CD4-positive, alpha-beta T cell treated with Interferon alpha-2 for 1 hour (primary cell): Measurements from ENCODE around the gene LTB.

Experiments
- DNase-seq, 2 donors: peaks; one replicate each; pipeline ENCODE4 v3.0.0-alpha.2; 2020 to 2022

Gene LTB

DNA sequence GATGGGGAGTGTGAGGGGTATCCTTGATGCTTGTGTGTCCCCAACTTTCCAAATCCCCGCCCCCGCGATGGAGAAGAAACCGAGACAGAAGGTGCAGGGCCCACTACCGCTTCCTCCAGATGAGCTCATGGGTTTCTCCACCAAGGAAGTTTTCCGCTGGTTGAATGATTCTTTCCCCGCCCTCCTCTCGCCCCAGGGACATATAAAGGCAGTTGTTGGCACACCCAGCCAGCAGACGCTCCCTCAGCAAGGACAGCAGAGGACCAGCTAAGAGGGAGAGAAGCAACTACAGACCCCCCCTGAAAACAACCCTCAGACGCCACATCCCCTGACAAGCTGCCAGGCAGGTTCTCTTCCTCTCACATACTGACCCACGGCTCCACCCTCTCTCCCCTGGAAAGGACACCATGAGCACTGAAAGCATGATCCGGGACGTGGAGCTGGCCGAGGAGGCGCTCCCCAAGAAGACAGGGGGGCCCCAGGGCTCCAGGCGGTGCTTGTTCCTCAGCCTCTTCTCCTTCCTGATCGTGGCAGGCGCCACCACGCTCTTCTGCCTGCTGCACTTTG lies 6.8 kb downstream of the LTB start, which contains the start of gene TNF:
Gene TNF, plus strand, starts transcription at position 231 of the 567 bp plus-strand sequence. Its CDS starts 177 bp downstream, at position 408.
- DNase-seq = peak; percentile 88 to 94

- DNase-seq = no peak
These were observed 7.8 kb downstream of the LTB start for GRCh38 chr6:31574106-31575061.

GRCh38 chr6:31573239-31574105 lies 8.8 kb downstream of the LTB start:
- no peak for DNase-seq

DNA sequence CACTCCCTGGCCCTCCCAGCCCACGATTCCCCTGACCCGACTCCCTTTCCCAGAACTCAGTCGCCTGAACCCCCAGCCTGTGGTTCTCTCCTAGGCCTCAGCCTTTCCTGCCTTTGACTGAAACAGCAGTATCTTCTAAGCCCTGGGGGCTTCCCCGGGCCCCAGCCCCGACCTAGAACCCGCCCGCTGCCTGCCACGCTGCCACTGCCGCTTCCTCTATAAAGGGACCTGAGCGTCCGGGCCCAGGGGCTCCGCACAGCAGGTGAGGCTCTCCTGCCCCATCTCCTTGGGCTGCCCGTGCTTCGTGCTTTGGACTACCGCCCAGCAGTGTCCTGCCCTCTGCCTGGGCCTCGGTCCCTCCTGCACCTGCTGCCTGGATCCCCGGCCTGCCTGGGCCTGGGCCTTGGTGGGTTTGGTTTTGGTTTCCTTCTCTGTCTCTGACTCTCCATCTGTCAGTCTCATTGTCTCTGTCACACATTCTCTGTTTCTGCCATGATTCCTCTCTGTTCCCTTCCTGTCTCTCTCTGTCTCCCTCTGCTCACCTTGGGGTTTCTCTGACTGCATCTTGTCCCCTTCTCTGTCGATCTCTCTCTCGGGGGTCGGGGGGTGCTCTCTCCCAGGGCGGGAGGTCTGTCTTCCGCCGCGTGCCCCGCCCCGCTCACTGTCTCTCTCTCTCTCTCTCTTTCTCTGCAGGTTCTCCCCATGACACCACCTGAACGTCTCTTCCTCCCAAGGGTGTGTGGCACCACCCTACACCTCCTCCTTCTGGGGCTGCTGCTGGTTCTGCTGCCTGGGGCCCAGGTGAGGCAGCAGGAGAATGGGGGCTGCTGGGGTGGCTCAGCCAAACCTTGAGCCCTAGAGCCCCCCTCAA lies 9.9 kb downstream of the LTB start, which contains the start of gene LTA:
Gene LTA, plus strand, starts transcription at position 249 of the 871 bp plus-strand sequence. Its CDS starts 454 bp downstream, at position 703.
- peak; percentile 78 to 89 for DNase-seq

- no peak for DNase-seq
These were observed 12.2 kb downstream of the LTB start for GRCh38 chr6:31569861-31570536.

DNA sequence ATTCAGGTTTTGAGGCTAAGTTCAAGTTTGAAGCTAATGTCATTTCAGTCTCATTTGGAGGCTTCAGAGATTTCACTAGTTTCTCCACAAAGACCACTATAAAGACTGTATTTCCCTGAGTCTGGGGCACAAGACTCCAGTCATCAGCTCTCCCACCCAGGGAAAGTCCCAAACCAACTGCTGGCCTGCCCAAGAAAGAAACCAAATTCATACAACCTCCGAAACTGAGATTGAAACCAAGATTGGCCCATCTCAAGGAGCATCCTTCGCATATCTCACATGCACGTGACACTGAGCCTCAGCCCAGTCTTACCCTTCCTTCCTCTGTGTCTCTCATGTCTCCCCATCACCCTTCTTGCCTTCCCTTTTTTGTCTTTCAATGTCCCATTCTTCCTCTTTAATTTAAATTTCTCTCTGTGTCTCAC lies 13.7 kb downstream of the LTB start:
- DNase-seq = peak; percentile 81 to 89

- DNase-seq = peak in 1 of 2 donors; percentile 61
These were observed 14.5 kb downstream of the LTB start for GRCh38 chr6:31567531-31568370.

GRCh38 chr6:31560697-31561058 lies 21.5 kb downstream of the LTB start:
- DNase-seq = no peak

DNA sequence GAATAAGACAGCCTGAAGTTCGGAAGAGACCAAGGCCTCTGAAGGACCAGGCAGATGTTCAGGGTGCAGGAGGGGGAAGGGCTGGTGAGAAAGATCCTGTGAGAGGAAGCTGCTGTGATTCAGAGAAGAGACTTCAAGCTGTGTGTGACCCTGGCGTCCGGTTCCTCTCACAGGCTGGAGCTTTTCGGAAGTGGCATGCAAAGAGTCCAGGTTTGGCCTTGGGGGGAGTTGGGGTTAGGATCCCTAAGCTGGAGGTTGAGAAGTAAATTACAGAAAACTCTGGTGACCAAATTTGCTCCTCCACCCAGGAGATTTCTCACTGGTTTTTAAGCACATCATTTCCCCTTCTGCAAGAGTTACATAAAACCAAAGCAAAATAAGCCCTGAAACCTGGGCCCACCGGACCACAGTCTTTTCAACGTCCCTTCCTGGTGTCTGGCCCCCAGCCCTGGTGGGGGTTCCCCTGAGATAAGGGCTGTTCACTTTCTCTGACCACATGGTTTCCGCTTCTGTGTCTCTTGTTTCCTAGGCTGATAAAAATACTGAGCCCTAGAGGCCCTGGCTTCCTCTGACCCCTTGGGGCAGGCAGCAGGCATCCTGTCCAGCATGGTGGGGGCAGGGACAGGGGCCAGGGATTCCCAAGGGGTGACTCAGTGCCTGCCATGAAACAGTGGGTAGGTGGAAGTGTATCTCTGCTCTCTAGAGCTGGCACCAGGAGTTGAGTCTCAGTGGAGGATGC lies 22.1 kb downstream of the LTB start:
- peak; percentile 67 to 77 for DNase-seq

DNA sequence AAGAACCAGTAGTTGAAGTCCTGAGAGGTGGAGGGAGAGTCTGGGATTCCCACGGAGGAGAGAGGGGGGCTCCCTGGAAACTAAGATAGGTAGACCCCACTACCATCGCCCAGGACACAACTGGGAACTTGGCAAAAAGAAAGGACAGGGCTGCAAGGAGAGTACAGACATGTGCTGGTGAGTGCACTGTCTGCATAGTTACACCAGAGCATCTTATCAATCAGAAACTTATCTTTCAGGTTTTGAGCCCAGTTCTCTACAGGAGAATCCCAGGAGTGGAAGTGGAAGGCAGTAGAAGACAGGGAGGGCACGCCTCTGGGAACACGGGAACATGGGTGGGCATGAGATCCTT lies 22.6 kb downstream of the LTB start:
- DNase-seq = no peak

DNA sequence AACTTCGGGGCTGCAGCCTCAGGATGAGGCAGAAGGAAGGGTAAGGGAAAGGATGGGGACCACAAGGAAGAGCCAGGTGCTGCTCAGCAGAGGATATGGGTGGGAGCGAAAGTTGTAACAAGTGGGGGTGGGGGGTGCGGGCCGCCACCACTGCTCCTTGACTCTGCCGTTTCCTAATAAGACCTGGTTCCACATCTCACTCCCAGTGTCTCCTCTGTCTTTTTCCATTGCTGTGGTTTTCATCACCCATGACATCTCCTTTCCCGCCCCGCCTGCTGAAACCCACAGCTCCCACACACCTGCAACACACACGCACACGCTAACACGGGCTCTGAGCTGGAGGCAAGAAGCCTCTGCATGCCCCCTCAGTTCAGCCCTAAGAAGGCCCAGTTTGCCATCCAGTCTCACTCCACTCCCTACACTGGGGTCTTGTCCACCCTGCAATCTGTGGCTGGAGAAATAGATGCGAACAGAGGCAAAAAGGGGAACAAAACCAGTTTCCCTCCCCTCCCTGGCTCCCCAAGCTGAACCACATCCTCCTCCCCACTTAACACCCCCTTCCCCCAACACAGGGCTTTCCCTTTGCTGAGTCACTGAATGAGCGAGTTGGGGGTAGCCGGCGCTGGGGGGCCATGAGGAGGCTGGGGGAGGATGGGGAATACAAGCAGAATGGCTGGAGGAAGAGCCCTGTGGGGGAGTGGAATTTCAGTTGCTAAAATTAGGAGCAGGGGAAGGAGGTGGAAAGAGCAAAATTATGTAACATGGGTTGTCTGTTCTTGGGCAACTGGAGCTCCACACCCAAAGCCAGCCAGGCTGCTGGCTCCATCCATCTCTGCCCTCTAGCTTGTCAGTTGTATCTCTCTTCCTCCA lies 23.4 kb downstream of the LTB start:
- DNase-seq = peak; percentile 74 to 78

DNA sequence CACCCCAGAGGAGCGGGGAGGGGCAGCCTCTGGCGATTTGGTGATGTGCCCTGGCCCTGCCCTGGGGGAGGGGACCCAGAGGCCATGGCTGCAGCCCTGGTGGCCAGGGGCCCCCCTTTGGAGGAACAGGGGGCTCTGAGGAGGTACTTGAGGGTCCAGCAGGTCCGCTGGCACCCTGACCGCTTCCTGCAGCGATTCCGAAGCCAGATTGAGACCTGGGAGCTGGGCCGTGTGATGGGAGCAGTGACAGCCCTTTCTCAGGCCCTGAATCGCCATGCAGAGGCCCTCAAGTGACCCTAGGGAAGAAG lies 24.0 kb downstream of the LTB start:
- DNase-seq = no peak

GRCh38 chr6:31557443-31558317 lies 24.5 kb downstream of the LTB start:
- DNase-seq = no peak

DNA sequence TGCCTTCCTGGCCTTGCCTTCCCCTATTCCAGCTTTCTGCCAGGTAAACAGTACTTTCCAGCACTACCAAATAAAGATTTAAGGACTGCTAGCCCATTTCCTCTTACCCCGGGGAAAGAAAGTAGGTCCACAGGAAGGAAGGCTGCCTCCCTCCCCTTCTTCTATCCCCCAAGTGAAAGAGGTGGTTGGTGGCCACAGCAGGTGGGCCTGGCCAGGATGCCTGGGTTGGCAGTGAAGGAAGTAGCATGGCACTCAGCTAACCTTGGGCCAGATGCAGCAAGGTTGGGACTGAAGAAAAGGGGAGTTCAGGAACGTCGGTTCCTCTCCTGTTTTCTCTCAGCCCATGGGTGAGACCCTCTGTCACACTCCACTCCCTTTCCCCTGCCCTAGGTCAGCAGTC lies 25.9 kb downstream of the LTB start:
- no peak for DNase-seq

DNA sequence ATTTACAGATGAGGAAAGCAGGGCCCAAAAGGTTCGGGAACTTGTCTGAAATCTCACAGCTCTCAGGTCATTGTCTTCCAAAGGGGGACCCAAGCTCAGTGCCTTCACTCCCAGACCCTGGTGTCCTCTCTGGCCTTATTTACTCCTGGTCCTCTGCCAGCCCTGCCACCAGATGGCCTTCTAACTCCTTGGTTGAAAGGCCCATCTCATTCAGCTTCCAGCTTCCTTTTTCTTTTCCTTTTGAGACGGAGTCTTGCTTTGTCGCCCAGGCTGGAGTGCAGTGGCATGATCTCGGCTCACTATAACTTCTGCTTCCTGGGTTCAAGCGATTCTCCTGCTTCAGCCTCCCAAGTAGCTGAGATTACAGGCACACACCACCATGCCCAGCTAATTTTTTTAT lies 30.9 kb downstream of the LTB start:
- peak; percentile 77 to 79 for DNase-seq

- no peak for DNase-seq
These were observed 33.7 kb downstream of the LTB start for GRCh38 chr6:31548544-31548873.

GRCh38 chr6:31547727-31548543 lies 34.3 kb downstream of the LTB start:
- no peak for DNase-seq
